Tibial artery (tissue), 4 donors: ENCODE data around the gene FBXO41.
"Not testable (repeated sequence)": the region's sequence is repeated elsewhere in the genome, so short reads cannot be mapped to it uniquely, and the experiment has no call there.

Experiments
- DNase-seq, 2 donors: peaks; one replicate each; pipeline ENCODE4 v3.0.0-alpha.2; 2019
- H3K27ac ChIP-seq, 2 donors: fragments of 200-600 bp; sonication (generic) in 1 of 2; 1 replicate in 1 of 2; 2 replicates in 1 of 2; pipeline ENCODE4 v1.5.1; 2018 to 2019; ENCODE audit warnings: mild to moderate bottlenecking in 1 of 2
- H3K27me3 ChIP-seq, 2 donors: fragments of 200-600 bp; sonication (generic) in 1 of 2; one replicate each; pipeline versions ENCODE4 v1.5.1 to v1.6.0; 2016 to 2019
- H3K36me3 ChIP-seq, 3 donors: fragments of 200-600 bp; sonication (generic) in 2 of 3; one replicate each; pipeline ENCODE4 v1.5.1; 2016 to 2019; ENCODE audit warnings: mild to moderate bottlenecking in 2 of 3
- H3K4me1 ChIP-seq, 4 donors: fragments of 200-600 bp; sonication (generic) in 2 of 4; 1 replicate in 3 of 4; 2 replicates in 1 of 4; pipeline ENCODE4 v1.5.1; 2016 to 2019
- H3K4me3 ChIP-seq, 2 donors: fragments of 200-600 bp; sonication (generic) in 1 of 2; 1 replicate in 1 of 2; 2 replicates in 1 of 2; pipeline ENCODE4 v1.5.1; 2018 to 2019; ENCODE audit warnings: mild to moderate bottlenecking in 2 of 2
- H3K9me3 ChIP-seq, 3 donors: fragments of 200-600 bp; sonication (generic) in 1 of 3; one replicate each; pipeline ENCODE4 v1.5.1; 2016 to 2019
- intact Hi-C: fragments of 100-400 bp; cut with DNase I; formaldehyde crosslinking; loops from one replicate; pipeline ENCODE4 v1.15.0; 2023; ENCODE audit warnings: low total_unique reads
- TF ChIP-seq, protein P1 (sequence below), 2 experiments: fragments of 200-600 bp in 1 of 2; fragments of 450-650 bp in 1 of 2; IDR thresholded peaks; one replicate each; pipeline ENCODE4 v1.5.1; 2017 to 2019; ENCODE audit warnings: antibody characterized with exemption in 2 of 2, mild to moderate bottlenecking in 1 of 2, moderate library complexity in 1 of 2

Gene FBXO41

DNA sequence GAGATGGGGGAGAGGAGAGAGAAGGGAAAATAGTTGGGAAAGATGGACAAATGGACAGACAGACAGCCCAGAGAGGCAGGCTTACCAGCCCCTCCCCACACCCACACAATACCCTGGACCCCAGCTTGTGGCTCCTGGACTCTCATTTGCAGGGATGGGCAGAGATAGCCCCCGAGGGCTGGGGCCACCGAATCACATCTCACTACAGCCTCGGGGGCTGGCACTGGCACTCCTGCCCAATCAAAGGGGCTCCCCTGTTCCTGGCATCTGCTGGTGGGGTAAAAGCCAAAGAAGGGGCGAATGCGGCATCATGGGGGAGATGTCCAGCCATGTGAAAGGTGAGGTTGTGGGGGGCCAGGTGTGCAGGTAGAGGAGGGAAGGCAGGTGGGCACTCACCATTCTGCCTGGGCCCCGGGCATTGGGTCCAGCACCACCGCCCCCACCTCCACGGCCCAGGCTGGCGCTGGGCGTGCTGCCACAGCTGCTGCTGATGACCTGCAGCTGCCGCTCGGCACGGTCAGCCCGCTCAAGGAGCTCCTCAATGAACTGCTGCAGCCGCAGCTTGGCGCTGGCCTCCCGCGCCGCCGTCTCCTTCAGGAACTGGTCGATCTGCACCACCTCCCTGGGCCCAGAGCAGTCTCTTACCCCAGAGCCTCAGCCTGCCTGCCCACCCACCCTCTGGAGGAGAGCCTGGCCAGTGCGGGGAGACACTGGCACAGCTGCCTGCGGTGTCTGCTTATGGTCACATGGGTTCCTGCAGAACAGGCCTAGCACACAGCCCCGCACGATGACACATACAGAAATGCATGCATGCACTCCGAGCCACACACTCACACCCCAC is 18.0 kb downstream of the FBXO41 start:
- H3K27me3 ChIP-seq, result peaks cover 0 to 60% of the 10 kb centered on the region in 2 donors
- no peaks in the 10 kb centered on the region for H3K9me3 ChIP-seq
- H3K27ac ChIP-seq, result no peak overlapping the region
- H3K4me1 ChIP-seq, result peaks cover 0 to 15% (median 10%) of the 10 kb centered on the region in 4 donors
- TF ChIP-seq, protein P1, sequence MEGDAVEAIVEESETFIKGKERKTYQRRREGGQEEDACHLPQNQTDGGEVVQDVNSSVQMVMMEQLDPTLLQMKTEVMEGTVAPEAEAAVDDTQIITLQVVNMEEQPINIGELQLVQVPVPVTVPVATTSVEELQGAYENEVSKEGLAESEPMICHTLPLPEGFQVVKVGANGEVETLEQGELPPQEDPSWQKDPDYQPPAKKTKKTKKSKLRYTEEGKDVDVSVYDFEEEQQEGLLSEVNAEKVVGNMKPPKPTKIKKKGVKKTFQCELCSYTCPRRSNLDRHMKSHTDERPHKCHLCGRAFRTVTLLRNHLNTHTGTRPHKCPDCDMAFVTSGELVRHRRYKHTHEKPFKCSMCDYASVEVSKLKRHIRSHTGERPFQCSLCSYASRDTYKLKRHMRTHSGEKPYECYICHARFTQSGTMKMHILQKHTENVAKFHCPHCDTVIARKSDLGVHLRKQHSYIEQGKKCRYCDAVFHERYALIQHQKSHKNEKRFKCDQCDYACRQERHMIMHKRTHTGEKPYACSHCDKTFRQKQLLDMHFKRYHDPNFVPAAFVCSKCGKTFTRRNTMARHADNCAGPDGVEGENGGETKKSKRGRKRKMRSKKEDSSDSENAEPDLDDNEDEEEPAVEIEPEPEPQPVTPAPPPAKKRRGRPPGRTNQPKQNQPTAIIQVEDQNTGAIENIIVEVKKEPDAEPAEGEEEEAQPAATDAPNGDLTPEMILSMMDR (IDR thresholded peaks at IDR 0.05), result no peak
- peaks cover 0 to 12% (median 0%) of the 10 kb centered on the region in 3 donors for H3K36me3 ChIP-seq
- intact Hi-C loops, result no loop called here
- H3K4me3 ChIP-seq, result no peak overlapping the region
- DNase-seq, result no peak

DNA sequence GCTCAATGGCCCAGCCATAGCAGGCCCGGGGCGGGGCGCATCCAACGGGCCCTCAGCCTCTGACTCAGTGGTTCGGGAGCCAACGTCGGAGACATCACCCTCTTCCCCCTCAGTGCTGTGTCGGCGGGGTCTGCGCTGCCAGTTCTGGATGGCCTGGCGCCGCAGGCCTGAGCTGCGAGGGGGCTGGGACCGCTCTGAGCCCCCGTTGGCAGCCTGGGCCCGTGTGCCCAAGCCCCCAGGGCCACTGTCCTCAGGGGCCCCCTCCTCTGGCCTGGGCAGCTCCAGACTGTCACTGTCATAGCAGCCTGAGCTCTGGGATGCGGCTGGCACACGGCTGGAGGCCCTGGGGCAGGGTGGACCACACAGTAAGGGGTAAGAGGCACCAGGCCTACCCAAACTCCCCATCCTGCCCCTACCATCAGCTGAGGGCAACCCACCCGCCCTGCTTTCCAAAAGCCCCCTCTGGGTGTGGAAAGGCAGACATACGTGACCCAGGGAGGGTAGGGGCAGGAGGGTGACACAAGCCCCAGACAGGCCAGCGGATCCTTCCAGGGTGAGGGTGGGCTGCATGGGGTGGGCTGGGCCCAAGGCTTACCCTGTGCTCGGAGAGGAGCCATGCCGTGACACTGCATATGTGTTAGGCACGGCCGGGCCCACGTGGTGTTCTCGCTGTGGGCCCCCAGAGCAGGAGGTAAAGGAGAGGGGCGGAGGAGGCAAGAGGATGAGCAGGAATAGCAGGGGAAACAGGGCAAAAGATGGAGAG is 18.8 kb downstream of the FBXO41 start:
- TF ChIP-seq, protein P1 (IDR thresholded peaks at IDR 0.05), result no peak
- DNase-seq, result no peak
- no peak overlapping the region for H3K4me3 ChIP-seq
- peaks cover 0 to 15% (median 10%) of the 10 kb centered on the region in 4 donors for H3K4me1 ChIP-seq
- intact Hi-C loops, result no loop called here
- H3K36me3 ChIP-seq, result peaks cover 0 to 12% (median 0%) of the 10 kb centered on the region in 3 donors
- no peaks in the 10 kb centered on the region for H3K9me3 ChIP-seq
- peaks cover 0 to 58% of the 10 kb centered on the region in 2 donors for H3K27me3 ChIP-seq
- H3K27ac ChIP-seq, result no peak overlapping the region

DNA sequence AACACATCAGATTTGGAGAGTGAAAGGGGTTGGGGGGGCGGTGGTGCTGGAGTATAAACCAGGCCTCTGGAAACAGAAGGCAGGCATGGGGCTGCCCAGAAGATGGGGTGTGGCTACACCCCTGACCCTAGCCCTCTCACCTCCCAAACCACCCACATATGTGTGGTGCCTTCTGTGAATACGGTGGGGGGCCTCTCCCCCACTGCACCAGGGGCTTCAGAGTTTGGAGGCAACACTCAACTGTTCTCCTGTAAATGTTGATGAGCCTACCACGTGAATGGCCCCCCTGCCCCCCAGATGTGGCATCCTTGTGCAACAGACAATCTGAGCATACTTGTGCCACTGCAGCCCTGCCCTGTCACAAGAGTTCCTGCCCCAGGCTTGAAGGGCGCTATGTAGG is 19.5 kb downstream of the FBXO41 start:
- Histone ChIP-seq H3K36me3 (peaks cover 0 to 12% (median 0%) of the 10 kb centered on the region in 3 donors), H3K4me1 (peaks cover 0 to 14% (median 10%) of the 10 kb centered on the region in 4 donors), H3K27ac (no peak overlapping the region), H3K9me3 (no peaks in the 10 kb centered on the region), H3K27me3 (peaks cover 0 to 55% of the 10 kb centered on the region in 2 donors), H3K4me3 (no peak overlapping the region)
- intact Hi-C loops, result no loop called here
- TF ChIP-seq, protein P1 (IDR thresholded peaks at IDR 0.05), result no peak
- no peak for DNase-seq

DNA sequence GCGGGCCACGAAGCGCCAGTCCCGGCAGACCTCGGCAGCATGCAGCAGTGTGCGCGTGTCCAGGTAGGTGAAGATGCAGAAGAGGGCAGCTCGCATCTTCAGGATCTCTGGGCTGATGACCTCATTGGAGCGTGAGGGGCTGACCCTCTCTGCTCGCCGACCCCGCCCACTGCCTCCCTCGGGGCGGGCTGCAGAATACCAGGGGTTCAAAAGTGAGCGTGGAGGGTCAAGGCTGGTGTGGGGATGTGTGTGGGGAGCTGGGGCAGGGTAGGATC is 20.0 kb downstream of the FBXO41 start:
- H3K27me3 ChIP-seq, result peaks cover 0 to 51% of the 10 kb centered on the region in 2 donors
- H3K4me1 ChIP-seq, result peaks cover 0 to 9% (median 8%) of the 10 kb centered on the region in 4 donors
- no peak overlapping the region for H3K4me3 ChIP-seq
- TF ChIP-seq, protein P1 (IDR thresholded peaks at IDR 0.05), result no peak
- intact Hi-C loops, result no loop called here
- no peak overlapping the region for H3K27ac ChIP-seq
- H3K9me3 ChIP-seq, result no peaks in the 10 kb centered on the region
- H3K36me3 ChIP-seq, result peaks cover 0 to 12% (median 0%) of the 10 kb centered on the region in 3 donors
- DNase-seq, result no peak

DNA sequence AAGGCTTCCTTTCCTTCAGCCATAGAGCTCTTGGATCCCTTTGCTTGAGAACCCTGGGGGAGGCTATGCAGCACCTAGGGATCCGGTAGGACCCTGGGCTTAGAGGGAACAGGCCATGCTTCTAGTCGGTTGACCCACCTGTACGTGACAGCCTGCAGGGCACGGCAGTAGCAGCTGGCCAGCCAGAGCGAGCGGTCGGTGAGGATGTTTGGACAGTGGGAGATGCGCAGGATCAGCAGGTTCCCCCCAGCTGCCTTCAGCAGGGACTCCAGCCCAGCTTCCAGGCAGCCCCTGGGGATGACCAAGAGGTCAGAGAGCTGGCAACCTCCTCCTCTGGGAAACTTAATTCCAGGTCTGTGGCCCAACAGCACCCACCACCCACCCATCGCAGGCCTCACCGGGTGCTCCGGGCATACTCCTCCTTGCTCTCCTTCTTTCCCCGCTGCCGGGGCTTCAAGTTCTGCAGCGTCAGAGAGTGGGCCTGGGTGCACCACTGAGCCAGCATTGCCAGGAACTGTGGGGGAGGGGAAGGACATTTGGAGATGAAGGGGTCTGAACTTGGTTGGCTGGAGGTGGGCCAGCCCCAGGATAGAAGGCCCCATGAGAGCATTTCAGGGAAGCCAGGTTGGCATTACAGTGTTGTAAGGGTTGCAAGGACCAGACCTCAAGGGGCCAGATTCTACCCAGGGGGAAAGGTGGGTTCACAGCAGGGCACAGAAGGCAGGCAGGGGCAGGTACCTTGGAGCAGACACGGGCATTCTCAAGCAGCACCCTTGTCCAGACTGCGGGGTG is 20.5 kb downstream of the FBXO41 start:
- Histone ChIP-seq H3K27ac (no peak overlapping the region), H3K27me3 (peaks cover 0 to 45% of the 10 kb centered on the region in 2 donors), H3K4me3 (no peak overlapping the region), H3K4me1 (peaks cover 0 to 4% (median 3%) of the 10 kb centered on the region in 4 donors), H3K36me3 (peaks cover 0 to 12% (median 0%) of the 10 kb centered on the region in 3 donors), H3K9me3 (no peaks in the 10 kb centered on the region)
- no peak for DNase-seq
- intact Hi-C loops, result no loop called here
- TF ChIP-seq, protein P1 (IDR thresholded peaks at IDR 0.05), result no peak

DNA sequence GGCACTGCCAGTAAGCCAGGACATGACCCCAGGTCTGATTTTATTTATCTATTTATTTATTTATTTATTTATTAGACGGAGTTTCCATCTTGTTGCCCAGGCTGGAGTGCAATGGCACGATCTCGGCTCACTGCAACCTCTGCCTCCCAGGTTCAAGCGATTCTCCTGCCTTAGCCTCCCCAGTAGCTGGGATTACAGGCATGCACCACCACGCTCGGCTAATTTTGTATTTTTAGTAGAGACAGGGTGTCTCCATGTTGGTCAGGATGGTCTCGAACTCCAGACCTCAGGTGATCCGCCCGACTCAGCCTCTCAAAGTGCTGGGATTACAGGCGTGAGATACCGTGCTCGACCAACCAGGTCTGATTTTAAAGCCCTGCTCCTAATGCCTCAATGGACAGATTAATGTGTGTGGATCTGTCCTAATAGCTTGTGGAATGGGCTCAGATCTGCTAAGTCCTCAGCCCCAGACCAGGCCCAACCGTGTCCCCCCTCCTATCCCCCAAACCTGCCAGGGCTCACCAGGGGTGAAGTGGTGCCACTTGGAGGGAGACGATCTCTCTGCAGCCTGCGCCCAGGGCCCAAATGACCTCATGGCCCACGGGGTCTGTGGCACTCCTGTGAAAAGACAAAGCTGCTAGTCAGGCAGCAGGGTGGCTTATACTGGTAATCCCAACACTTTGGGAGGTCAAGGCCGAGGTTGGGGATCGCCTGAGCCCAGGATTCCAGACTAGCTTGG is 21.4 kb downstream of the FBXO41 start:
- Histone ChIP-seq H3K27me3 (peaks cover 0 to 37% of the 10 kb centered on the region in 2 donors), H3K36me3 (peaks cover 0 to 12% (median 0%) of the 10 kb centered on the region in 3 donors)
- DNase-seq, H3K27ac ChIP-seq, H3K4me1 ChIP-seq, H3K9me3 ChIP-seq, intact Hi-C loops, H3K4me3 ChIP-seq: not testable (repeated sequence)
